ENCODE measurements around the gene NUBP1.
"Not testable (repeated sequence)": the region's sequence is repeated elsewhere in the genome, so short reads cannot be mapped to it uniquely, and the experiment has no call there.

NUBP1 gene

DNA sequence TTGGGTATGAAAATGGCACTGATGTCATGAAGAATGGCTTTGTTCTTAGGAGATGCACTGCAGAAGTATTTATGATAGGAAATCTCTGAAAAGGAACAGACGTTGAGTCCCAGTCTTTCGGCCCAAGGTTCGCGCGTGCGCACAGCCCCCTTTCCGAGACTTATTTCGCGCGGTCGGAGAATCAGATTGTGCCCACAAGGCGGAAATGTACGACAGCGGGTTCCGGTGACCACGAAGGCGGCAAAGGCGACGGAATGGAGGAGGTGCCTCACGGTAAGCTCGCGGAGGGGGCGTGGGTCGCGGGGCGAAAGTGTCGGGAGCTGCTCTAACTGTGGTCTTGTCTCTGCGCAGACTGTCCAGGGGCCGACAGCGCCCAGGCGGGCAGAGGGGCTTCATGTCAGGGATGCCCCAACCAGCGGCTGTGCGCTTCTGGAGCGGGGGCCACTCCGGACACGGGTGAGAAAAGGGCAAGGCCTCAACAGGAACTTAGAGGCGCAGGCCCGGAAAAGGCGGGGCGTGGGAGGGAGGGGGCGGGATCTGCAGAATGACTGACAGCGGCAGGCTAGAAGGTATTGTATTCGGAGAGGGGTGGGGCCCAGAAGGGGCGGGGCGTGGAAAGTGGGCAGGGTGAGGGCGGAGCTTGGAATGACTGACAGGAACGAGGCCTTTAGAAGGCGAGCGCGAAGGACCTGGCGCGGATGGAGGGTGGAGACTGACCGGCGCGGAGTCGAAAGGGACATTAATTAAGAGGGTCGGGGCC is at the start of gene NUBP1:
NUBP1 (plus strand) TSS at position 233 of the 760 bp plus-strand sequence; CDS start at position 255, 22 bp downstream.
- peak; percentile 100 for DNase-seq

DNA sequence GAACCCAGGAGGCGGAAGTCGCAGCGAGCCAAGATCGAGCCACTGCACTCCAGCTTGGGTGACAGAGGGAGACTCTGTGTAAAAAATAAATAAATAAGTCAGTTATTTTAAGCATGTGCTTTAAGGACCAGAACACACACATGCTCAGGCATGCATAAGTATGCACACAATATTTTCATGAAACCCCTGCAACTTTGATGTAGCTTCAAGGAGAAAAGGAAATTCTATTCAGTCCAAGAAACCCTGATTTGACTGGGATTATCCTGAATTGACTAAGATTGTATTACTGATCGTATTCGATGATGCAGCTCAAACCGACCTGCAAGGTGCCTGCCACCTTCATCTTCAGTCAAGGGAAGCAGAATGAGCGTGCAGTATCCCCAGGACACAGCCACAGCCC is 49.8 kb upstream of the NUBP1 start:
- no peak for DNase-seq

DNA sequence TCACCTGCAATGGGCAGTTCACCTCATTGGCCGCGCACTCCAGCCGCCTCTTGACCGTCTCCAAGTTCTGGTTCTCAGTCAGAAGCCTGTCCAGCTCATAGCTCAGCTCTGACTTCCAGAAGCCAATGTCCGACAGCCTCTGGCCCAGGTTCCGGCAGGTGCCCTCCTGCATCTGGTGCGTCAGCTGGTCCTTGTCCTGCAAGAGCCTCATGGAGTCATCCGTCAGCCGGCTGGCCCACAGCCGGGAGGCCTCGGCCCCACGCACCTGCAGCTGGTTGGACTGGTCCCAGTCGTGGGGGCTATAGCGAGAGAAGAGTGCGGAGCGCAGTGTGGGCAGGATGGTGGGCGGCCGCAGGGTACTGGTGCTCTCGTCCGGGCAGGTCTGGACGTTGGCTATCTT is 49.3 kb upstream of the NUBP1 start:
- no peak for DNase-seq

DNA sequence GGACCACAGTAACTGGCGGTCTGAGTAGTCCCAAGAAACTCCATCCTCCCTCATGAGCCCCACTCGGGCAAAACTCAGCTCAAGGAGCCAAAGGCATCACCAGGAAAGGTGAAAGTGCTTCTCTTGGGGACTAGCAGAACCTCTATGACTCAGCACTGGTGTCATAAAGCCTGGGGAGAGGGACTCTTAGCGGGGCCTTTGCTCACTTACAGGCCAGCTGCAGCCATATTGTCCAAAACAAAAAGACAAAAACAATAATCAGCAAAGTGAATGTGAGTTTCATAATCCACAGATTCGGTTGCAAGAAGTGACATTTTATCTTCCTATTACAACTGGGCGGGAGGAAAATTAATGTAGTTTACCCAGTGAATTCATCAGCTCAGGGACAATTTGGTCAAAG is 48.8 kb upstream of the NUBP1 start, which contains the start of gene TEKT5:
TEKT5 (minus strand) TSS at position 101 of the 400 bp plus-strand sequence; CDS start at position 44, 57 bp downstream.
- DNase-seq = no peak

DNA sequence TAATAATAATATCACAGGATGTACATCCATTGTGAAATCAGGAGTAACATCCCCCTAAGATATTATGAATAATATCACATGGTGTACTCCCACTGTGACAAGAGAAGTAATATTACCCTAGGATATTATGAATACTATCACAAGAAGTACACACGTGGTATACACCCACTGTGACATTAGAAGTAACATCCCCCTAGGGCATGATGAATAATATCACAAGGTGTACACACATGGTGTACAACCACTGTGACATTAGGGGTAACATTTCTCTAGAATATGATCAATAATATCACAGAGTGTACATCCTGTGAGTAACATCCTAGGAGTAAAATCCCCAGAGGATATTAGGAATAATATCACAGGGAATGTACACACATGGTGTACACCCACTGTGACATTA is 43.9 kb upstream of the NUBP1 start:
- no peak for DNase-seq

DNA sequence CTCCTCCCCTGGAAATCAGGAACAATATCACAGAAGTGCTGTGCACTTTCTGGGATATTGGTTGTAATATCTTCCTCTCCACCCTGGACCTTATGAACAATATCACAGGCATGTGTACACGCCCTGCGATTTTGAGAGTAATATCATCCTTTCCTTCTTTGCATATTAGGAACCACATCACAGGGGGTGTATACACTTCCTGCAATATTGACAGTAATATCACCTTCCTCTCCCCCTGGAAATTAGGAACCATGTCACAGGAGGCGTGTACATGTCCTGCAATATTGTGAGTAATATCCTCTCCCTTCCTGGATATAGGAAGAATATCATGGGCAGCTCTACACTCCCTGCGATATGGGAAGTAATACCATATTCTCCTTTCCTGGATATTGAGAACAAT is 34.7 kb upstream of the NUBP1 start:
- DNase-seq = no peak

DNA sequence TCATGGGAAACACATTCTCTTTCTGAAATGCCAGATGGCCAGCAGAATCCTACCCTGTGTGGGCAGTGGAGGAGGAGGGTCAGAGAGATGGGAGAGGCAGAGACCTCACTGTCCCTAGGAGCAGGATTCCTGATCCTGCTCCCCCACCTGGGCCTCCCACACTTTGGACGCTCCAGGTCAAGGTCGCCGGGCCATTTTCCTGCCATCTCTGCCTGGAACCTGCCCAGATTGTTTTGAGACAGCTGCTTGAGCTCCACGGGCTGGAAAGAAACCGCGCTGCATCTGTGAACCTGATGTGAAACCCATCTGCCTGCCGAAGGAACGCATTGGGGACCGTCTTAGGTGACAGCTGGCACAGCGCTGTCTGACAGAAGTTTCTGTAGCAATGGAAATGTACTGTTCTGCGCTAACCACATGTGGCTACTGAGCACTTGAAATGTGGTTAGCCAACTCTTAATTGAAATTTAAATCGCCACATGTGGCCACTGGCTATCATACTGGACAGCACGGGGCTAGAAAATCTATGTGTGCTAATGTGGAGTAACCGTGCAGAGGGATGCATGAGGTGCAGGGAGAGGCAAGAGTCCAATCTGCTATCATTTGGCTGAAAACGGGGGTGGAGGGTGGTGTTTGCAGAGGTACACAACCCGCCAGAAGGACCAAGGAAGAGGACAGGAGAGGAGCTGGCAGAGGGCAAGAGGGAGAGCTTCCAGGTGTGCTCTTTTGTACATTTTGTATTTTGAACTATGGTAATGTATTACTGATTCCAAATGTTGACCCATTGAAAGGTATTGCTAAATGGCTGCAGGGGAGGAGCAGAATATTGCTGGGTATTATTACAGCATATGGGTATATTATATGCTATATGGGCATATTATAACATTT is 15.4 kb upstream of the NUBP1 start:
- peak; percentile 56 for DNase-seq

DNA sequence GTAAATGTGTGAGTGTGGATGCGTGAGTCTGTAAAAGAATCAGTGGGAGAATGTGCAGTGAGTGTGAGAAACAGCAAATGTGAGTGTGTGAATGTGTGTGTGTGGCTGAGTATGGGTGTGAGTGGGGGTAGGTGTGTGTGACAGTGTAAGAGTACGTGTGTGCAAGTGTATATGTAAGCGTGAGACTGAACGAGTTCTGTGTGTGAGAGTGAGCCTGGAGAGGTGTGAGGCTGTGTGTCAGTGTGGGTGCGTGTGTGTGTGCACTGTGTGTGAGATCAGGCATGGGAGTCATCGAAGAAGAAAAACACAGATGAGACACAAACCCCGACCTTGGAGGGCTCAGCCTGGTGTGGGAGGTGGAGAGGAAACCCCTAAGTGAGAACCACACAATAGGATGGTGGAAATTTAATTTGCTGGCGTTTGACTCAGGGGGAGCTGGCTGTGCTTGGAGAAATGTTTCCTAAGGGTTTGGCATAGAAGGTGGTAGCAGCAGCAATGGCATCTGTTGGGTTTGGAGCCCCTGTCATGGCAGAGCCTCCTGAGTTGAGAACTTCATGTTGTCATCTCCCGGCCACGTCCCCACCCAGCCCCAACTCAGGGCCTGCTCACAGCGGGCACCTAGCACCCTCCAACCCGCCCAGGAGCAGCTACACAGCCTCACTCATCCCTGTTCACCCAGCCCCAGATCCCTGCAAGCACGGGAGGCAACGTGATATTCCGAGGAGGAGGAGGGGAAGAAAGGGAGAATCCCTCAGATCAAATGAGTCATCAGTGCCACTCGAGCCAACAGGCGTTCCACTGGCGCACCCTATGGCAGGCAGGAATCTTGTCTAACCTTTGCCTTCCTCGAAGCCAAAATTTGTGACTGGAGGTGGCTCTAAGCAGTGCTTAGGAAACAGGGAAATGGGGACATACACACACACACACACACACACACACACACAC is 14.3 kb upstream of the NUBP1 start:
- DNase-seq = no peak

DNA sequence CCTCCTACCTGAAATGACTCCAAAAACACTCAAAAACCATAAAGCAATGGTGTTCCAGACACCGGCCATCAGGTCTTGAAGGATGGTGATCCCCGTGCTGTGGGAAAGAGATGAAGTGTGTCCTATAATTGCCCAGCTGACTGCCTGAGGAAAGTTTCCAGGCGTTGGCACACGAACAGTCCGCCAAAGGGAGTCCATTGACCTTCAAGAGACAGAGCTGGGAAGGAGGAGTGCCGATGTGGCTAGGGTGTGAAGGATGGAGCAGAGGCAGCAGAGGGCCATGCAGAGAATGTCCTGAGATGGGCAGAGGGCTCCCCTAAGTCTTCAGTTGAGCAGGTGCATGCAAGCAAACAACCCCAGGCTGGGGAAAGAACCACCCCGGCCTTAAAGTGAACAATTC is 11.9 kb upstream of the NUBP1 start:
- DNase-seq = no peak

DNA sequence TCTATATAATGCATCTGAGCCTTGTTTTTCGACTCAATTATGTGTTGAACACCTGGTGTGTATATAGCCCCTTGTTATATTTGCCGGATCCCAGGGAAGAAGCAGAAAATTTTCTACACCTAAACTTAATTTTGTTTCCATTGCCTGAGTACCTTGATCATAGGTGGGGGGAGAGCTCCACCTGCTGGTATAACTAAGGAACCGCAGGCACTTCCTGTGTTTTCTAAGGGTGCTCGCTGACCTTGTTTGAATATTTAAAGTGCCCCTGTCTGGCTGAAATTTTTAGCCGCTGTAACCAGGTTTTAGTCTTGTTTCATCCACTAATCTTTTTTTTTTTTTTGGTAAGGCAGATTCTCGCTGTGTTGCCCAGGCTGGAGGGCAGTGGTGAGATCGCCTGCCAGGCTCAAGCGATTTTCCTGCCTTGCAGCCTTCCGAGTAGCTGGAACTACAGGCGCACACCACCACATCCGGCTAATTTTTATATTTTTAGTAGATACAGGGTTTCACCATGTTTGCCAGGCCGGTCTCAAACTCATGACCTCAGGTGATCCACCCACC is 6.5 kb upstream of the NUBP1 start:
- peak; percentile 79 for DNase-seq

DNA sequence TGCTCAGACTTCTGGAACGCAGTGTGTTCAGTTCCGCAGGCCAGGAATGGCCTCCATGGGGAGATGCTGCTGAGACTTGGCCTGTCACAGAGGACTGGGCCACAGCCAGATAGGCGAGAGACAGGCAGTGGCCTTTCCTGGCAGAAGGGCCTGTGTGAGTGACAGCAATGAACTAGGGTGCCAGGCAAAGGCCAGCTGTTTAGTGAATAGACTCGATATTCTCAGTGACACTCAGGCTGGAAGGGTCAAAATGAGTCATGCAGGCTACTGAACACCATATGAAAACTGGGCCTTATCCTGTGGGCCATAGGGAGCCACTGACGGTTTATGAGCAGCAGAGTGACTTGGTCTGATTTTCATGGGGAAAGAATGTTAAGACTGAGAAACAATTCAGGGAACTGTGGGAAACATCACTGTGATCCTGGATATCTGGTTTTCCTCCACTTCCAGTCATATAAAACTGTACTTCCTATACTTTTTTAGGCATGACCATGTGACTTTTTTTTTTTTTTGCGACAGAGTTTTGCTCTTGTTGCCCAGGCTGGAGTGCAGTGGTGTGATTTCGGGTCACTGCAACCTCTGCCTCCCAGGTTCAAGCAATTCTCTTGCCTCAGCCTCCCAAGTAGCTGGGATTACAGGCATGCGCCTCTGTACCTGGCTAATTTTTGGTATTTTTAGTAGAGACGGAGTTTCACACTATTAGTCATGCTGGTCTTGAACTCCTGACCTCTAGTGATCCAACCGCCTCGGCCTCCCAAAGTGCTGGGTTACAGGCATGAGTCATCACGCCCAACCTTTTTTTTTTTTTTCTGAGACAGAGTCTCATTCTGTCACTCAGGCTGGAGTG is 5.2 kb upstream of the NUBP1 start:
- peak; percentile 56 for DNase-seq

DNA sequence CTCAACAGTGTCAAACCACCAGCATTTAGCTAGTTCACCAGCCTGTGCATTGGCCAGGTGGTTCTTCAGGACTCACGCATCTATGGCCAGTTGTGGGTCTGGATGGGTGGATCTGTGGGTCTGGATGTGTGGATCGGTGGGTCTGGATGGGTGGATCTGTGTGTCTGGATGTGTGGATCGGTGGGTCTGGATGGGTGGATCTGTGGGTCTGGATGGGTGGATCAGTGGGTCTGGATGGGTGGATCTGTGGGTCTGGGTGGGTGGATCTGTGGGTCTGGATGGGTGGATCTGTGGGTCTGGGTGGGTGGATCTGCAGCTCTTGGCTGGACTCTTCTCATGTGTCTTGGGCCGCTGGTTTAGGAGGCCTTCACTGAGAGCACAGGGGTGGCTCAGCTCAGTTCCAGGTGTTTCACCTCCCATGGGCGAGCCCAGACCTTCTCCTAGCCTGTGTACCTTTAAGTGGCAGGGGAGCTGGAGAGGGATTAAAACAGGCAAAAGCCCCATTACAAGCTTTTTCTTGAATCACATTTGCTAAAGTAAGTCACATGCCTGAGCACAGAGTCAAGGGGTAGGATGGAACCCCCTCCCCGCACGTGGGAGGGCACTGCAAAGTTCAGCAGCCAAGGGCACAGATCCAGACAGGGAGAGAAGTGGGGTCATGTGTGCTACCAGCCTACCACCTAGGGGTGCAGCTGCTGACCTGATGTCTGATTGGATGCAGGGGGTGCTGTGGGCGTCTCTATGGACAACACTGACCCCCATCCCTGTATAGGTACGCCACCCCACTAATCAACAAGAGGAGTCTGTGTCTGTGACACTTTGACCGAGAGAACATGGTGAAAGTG is 3.4 kb upstream of the NUBP1 start:
- no peak for DNase-seq

DNA sequence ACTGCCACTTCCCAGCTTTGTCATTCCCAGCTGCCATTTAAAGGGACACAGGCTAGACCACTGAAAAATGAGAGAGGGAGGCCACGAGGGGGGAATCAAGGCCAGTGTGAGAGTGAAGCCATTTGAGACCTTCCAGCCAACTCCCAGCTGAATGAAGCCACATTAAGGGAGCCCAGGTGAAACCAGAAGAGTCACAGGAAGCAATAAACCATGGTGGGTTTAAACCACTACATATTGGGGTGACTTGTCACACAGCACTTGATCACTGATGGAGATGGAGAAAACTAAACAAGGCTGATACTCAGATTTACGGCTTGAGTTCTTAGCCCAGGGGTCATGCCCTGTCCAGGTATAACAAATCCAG is 2.8 kb upstream of the NUBP1 start:
- no peak for DNase-seq

DNA sequence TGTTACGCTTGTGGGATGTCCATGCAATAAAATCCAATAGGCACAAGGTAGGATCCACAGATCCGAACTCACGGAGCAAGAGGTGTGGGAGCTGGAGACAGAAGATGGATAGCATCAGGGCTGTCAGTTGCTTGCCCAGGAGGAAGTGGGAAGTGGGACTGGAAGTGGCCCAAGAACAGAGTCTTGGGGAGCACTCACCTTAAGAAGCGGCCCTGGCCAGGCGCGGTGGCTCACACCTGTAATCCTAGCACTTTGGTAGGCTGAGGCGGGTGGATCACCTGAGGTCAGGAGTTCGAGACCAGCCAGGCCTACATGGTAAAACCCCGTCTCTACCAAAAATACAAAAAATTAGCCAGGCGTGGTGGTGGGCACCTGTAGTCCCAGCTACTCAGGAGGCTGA is 2.4 kb upstream of the NUBP1 start:
- DNase-seq = not testable (repeated sequence)

DNA sequence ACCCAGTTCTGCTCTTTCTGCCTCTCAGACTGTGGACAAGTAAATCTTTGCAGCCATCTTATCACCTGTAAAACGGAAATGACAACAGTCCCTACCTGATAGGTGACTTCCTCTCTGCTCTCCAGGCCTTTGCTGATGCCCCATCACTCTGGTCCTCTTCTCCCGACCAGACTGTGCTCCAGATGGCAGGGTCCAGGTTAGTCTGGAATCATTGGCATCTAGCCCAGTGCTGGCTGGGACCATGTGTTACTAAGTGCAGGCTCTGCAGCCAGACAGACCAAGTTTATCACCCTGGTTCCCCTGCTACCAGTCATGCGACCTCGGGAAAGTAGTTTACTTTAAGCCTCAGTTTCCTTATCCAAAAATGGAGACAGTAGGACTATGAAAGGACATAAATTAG is 1.8 kb upstream of the NUBP1 start:
- DNase-seq = no peak

DNA sequence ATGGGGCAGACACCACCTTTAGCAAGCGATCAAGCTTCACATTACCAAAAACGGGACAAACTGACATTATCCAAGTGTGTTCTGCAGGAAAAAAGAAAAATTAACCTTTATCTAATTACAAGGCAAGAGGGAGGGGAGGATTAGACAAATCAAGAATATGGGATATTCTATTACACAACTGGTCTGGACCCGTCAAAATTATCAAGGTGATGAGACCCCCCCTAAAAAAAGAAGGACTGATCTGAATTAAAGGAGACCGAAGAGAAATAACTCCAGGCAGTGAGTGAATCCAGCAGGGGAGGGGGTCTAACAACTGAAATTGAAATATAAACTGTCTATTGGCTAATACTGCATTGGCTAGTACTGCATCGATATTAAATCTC is 424 bp upstream of the NUBP1 start:
- no peak for DNase-seq

DNA sequence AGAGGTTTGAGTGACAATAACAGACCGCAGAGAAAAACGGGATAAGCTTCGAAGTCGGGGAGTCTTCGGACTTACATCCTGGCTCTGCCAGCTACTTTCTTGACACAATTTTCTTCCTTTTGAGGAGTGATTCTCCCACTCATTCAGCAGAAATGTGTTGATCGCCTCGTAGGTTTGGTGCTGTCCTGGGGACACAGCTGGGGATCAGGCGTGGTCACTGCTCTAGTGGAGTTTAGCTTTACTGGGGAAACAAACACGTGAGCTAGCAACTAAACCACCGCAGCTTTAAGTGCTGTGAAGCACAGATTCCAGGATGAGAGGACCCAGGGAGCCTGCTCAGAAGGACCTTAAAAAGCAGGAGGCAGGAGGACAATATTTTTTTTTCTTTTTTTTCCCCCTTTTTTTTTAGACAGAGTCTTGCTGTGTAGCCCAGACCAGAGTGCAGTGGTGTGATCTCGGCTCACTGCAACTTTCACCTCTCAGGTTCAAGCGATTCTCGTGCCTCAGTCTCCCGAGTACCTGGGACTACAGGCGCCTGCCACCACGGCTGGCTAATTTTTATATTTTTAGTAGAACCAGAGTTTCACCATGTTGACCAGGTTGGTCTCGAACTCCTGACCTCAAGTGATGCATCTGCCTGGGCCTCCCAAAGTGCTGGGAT is 858 bp downstream of the NUBP1 start:
- no peak for DNase-seq

DNA sequence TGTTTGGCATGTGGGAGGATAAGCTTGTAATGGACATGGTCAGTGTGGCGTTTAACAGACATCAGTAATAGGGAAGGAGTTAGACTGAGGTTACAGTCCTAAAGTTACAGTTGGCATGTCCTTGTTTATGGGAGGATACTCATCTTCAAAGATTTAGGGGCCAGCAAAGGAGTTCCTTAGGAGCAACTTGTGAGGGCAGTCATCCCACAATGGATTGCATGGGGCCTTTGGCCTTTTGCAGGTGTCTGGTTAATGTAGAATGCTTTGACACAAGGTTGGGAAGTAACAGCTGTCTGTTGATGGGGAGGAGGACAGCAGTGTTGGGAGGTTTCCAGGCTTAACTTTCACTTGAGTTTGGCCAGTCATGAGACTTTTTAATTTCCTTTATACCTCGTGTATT is 2.2 kb downstream of the NUBP1 start:
- no peak for DNase-seq

DNA sequence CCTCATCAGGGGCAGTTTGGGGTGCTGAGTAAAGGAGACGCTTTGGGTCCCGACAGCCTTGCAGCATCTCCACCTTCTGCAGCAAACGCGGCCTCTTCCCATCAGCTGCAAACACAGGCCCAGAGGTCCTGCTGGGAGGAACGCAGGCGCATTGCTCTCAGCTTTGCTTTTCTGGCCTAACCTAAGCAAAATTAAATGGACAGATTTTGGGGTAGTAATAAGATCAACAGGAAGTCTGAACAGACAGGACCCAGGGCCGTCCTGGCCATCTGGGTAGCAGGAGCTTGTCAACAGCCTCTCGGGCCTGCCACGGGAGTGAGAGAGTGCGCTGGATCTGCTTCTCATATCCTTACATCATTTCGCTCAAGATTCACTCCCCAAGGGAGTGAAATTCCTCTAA is 7.2 kb downstream of the NUBP1 start:
- DNase-seq = no peak

DNA sequence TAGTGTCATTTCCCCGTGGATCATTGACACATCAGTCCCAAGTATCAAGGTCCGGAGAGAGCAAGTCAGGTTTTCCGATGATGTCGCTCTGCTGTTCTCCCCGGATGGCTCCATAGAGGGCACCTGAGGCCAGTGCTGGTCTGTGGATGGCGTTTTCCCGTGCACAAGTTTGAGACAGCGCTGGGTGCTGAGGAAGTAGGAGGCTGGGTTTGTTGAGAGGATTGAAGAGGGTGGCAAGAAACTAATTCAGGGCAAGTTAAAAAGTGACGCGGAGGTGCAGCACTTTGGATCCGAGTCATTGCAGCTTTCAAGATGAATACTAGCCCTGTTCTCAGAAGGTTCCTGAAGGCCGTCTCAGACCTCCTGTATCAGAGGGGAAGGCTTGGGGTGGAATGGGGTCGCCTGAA is 7.7 kb downstream of the NUBP1 start:
- no peak for DNase-seq

Measured in right forelimb (tissue), 1 donor.